ENCODE measurements around the gene CARD19.

CARD19 gene

GRCh38 chr9:93134015-93134739, 38.2 kb downstream of the CARD19 start, which contains the start of gene NINJ1:
NINJ1 (minus strand) TSS chr9:93134251; CDS start chr9:93134217, 34 bp downstream.
- TF ChIP-seq CTCF (IDR thresholded peaks at IDR 0.05; ENCODE audit: low read depth, low read length, poor library complexity, severe bottlenecking) (no peak), EZH2phosphoT487 (IDR thresholded peaks at IDR 0.05; ENCODE audit: borderline replicate concordance, low read length) (no peak)
- peaks cover 64% of the 10 kb centered on the region for H3K4me1 ChIP-seq (ENCODE audit: control insufficient read depth, low read length)
- peaks cover 7% of the 10 kb centered on the region for H3F3A ChIP-seq (ENCODE audit: control insufficient read depth, insufficient read depth)
- peaks cover 6% of the 10 kb centered on the region; the same call in 1 of the 2 replicates for H3K27me3 ChIP-seq (ENCODE audit: control insufficient read depth, low read length)
- peaks cover 17% of the 10 kb centered on the region for H3K79me2 ChIP-seq (ENCODE audit: control insufficient read depth, low read length)
- no peaks in the 10 kb centered on the region for H4K20me1 ChIP-seq (ENCODE audit: control insufficient read depth, insufficient read depth, low read depth, low read length)
- peak within 1 kb of the TSS; percentile 95 for H3K4me2 ChIP-seq (ENCODE audit: low read length)
- peak within 1 kb of the TSS; percentile 77 for H3K4me3 ChIP-seq (ENCODE audit: low read length)
- no peaks in the 10 kb centered on the region for H3K9me2 ChIP-seq (replicated peaks; ENCODE audit: control insufficient read depth, low read length)
- no peak within 1 kb of the TSS for H3K27ac ChIP-seq (ENCODE audit: low read depth, low read length)
- H3K36me3 ChIP-seq (ENCODE audit: control insufficient read depth, low read length), result no peaks in the 10 kb centered on the region
- no peaks in the 10 kb centered on the region for H3K9me3 ChIP-seq (ENCODE audit: control insufficient read depth, insufficient read depth, low read length)

GRCh38 chr9:93134740-93135444, 38.9 kb downstream of the CARD19 start:
- TF ChIP-seq CTCF (IDR thresholded peaks at IDR 0.05; ENCODE audit: low read depth, low read length, poor library complexity, severe bottlenecking), result no peak
- no peak for TF ChIP-seq EZH2phosphoT487 (IDR thresholded peaks at IDR 0.05; ENCODE audit: borderline replicate concordance, low read length)
- Histone ChIP-seq H3K9me2 (replicated peaks; ENCODE audit: control insufficient read depth, low read length) (no peaks in the 10 kb centered on the region), H3K27ac (ENCODE audit: low read depth, low read length) (no peak overlapping the region)

GRCh38 chr9:93136011-93136440, 40.0 kb downstream of the CARD19 start:
- Histone ChIP-seq H3K4me1 (ENCODE audit: control insufficient read depth, low read length) (peaks cover 82% of the 10 kb centered on the region), H3K4me2 (ENCODE audit: low read length) (peak overlapping the region; percentile 26), H3K27ac (ENCODE audit: low read depth, low read length) (no peak overlapping the region)

More at GRCh38 chr9:93134740-93135444, 38.9 kb downstream of the CARD19 start:
- peaks cover 7% of the 10 kb centered on the region for H3F3A ChIP-seq (ENCODE audit: control insufficient read depth, insufficient read depth)
- H3K36me3 ChIP-seq (ENCODE audit: control insufficient read depth, low read length), result no peaks in the 10 kb centered on the region
- peaks cover 71% of the 10 kb centered on the region for H3K4me1 ChIP-seq (ENCODE audit: control insufficient read depth, low read length)
- H3K4me3 ChIP-seq (ENCODE audit: low read length), result peak overlapping the region; percentile 77
- peaks cover 17% of the 10 kb centered on the region for H3K79me2 ChIP-seq (ENCODE audit: control insufficient read depth, low read length)
- H4K20me1 ChIP-seq (ENCODE audit: control insufficient read depth, insufficient read depth, low read depth, low read length), result no peaks in the 10 kb centered on the region
- peak overlapping the region; percentile 95 for H3K4me2 ChIP-seq (ENCODE audit: low read length)
- H3K27me3 ChIP-seq (ENCODE audit: control insufficient read depth, low read length), result peaks cover 6% of the 10 kb centered on the region; the same call in 1 of the 2 replicates
- no peaks in the 10 kb centered on the region for H3K9me3 ChIP-seq (ENCODE audit: control insufficient read depth, insufficient read depth, low read length)

More at GRCh38 chr9:93136011-93136440, 40.0 kb downstream of the CARD19 start:
- Histone ChIP-seq H4K20me1 (ENCODE audit: control insufficient read depth, insufficient read depth, low read depth, low read length) (no peaks in the 10 kb centered on the region), H3F3A (ENCODE audit: control insufficient read depth, insufficient read depth) (peaks cover 7% of the 10 kb centered on the region), H3K9me3 (ENCODE audit: control insufficient read depth, insufficient read depth, low read length) (no peaks in the 10 kb centered on the region), H3K4me3 (ENCODE audit: low read length) (no peak overlapping the region), H3K9me2 (replicated peaks; ENCODE audit: control insufficient read depth, low read length) (no peaks in the 10 kb centered on the region), H3K79me2 (ENCODE audit: control insufficient read depth, low read length) (peaks cover 15% of the 10 kb centered on the region), H3K36me3 (ENCODE audit: control insufficient read depth, low read length) (no peaks in the 10 kb centered on the region), H3K27me3 (ENCODE audit: control insufficient read depth, low read length) (peaks cover 6% of the 10 kb centered on the region; the same call in 1 of the 2 replicates)
- TF ChIP-seq EZH2phosphoT487 (IDR thresholded peaks at IDR 0.05; ENCODE audit: borderline replicate concordance, low read length) (no peak), CTCF (IDR thresholded peaks at IDR 0.05; ENCODE audit: low read depth, low read length, poor library complexity, severe bottlenecking) (no peak)

Data from DOHH2 (cell line).